Neural cell (in vitro differentiated cells): Measurements from ENCODE around the gene PLN. TPM values are rescaled to one million over a fixed set of nuclear protein-coding genes. Genes with fewer than 3 reads are reported as not detected.

ENCODE experiments used
- H2AFZ ChIP-seq: fragments of 200-600, 300-800 bp; sonication (generic), shearing (Covaris generic); 2 replicates; pipeline ENCODE4 v1.6.0; 2014; ENCODE audit warnings: low read depth, mild to moderate bottlenecking, antibody characterized with exemption, low read length, moderate library complexity
- H3F3A ChIP-seq: fragments of 200-600 bp; shearing (Covaris generic); 2 replicates; pipeline ENCODE4 v1.6.1; 2016; ENCODE audit warnings: mild to moderate bottlenecking, moderate library complexity, mixed read lengths, antibody characterized with exemption, low read length; ENCODE audit not compliant: insufficient read depth, poor library complexity, severe bottlenecking
- H3K27ac ChIP-seq: fragments of 200-600, 300-800 bp; sonication (generic), shearing (Covaris generic); 2 replicates; pipeline ENCODE4 v1.5.1; 2014; ENCODE audit warnings: mild to moderate bottlenecking, low read length, moderate library complexity
- H3K27me3 ChIP-seq: fragments of 300-800, 200-600 bp; sonication (generic), shearing (Covaris generic); 2 replicates; pipeline ENCODE4 v1.6.0; 2014; ENCODE audit warnings: mild to moderate bottlenecking, low read depth, low read length, moderate library complexity; ENCODE audit not compliant: insufficient read depth
- H3K36me3 ChIP-seq: fragments of 300-800, 200-600 bp; sonication (generic), shearing (Covaris generic); 2 replicates; pipeline ENCODE4 v1.5.1; 2014; ENCODE audit warnings: mild to moderate bottlenecking, antibody characterized with exemption, low read length, moderate library complexity; ENCODE audit not compliant: insufficient read depth
- H3K4me2 ChIP-seq: fragments of 300-800, 200-600 bp; sonication (generic), shearing (Covaris generic); 2 replicates; pipeline ENCODE4 v1.6.0; 2014; ENCODE audit warnings: mild to moderate bottlenecking, low read length
- H3K4me3 ChIP-seq: fragments of 300-800, 200-600 bp; sonication (generic), shearing (Covaris generic); 2 replicates; pipeline ENCODE4 v1.5.1; 2014; ENCODE audit warnings: mild to moderate bottlenecking, low read length, moderate library complexity
- H3K79me2 ChIP-seq: fragments of 200-600 bp; shearing (Covaris generic); replicated peaks from 2 replicates; pipeline ENCODE4 v1.6.0; 2014; ENCODE audit warnings: mild to moderate bottlenecking, low read length, moderate library complexity; ENCODE audit not compliant: insufficient read depth
- H3K9ac ChIP-seq: fragments of 300-800, 200-600 bp; sonication (generic), shearing (Covaris generic); 2 replicates; pipeline ENCODE4 v1.6.1; 2016; ENCODE audit warnings: mild to moderate bottlenecking, low read length, mixed read lengths
- H3K9me2 ChIP-seq: fragments of 200-600 bp; shearing (Covaris generic); 2 replicates; pipeline ENCODE4 v1.6.1; 2016; ENCODE audit warnings: mild to moderate bottlenecking, low read length, mixed read lengths; ENCODE audit not compliant: insufficient read depth
- H3K9me3 ChIP-seq: fragments of 200-600, 300-800 bp; sonication (generic), shearing (Covaris generic); 2 replicates; pipeline ENCODE4 v1.6.1; 2016; ENCODE audit warnings: mild to moderate bottlenecking, mixed run types, low read length, moderate library complexity, mixed read lengths
- H4K20me1 ChIP-seq: fragments of 200-600 bp; shearing (Covaris generic); 2 replicates; pipeline ENCODE4 v1.6.1; 2016; ENCODE audit warnings: mild to moderate bottlenecking, mixed run types; ENCODE audit not compliant: insufficient read depth
- CTCF ChIP-seq: fragments of 450-650 bp; IDR thresholded peaks from 2 replicates; pipeline ENCODE4 v1.5.1; 2014; ENCODE audit warnings: antibody characterized with exemption, mild to moderate bottlenecking, moderate library complexity; ENCODE audit not compliant: poor library complexity, severe bottlenecking
- EP300 ChIP-seq: fragments of 450-650 bp; conservative IDR thresholded peaks from 2 replicates; pipeline ENCODE4 v1.6.1; 2014; ENCODE audit warnings: antibody characterized with exemption, mild to moderate bottlenecking, moderate library complexity; ENCODE audit not compliant: poor library complexity, severe bottlenecking
- EZH2 ChIP-seq: fragments of 200-600, 300-800 bp; shearing (Covaris generic), sonication (generic); IDR thresholded peaks from 2 replicates; pipeline ENCODE4 v1.6.1; 2014; ENCODE audit warnings: antibody characterized with exemption, low read length, borderline replicate concordance, mild to moderate bottlenecking; ENCODE audit not compliant: insufficient read depth, poor library complexity, severe bottlenecking
- MXI1 ChIP-seq: fragments of 450-650 bp; conservative IDR thresholded peaks from 2 replicates; pipeline ENCODE4 v1.6.1; 2014; ENCODE audit warnings: antibody characterized with exemption, mild to moderate bottlenecking; ENCODE audit not compliant: poor library complexity, severe bottlenecking
- POLR2AphosphoS5 ChIP-seq: IDR thresholded peaks from 2 replicates; pipeline ENCODE4 v1.6.1; 2012
- RAD21 ChIP-seq: fragments of 450-650 bp; conservative IDR thresholded peaks from 2 replicates; pipeline ENCODE4 v1.6.1; 2014; ENCODE audit warnings: antibody characterized with exemption, mild to moderate bottlenecking, moderate library complexity
- SMC3 ChIP-seq: fragments of 450-650 bp; conservative IDR thresholded peaks from 2 replicates; pipeline ENCODE4 v1.6.1; 2014; ENCODE audit warnings: antibody characterized with exemption, mild to moderate bottlenecking, moderate library complexity; ENCODE audit not compliant: poor library complexity
- TAF1 ChIP-seq: IDR thresholded peaks from 2 replicates; pipeline ENCODE4 v1.6.1; 2012; ENCODE audit warnings: low read depth
- polyA plus RNA-seq: library from polyadenylated mRNA; depleted of rRNA; stranded (reverse); fragments of >200 nt; gene quantifications from 2 replicates; pipeline ENCODE4 v1.2.3, GENCODE V29; 2014
- TF ChIP-seq, protein P1 (sequence below): IDR thresholded peaks from 2 replicates; pipeline ENCODE4 v1.6.1; 2012; ENCODE audit warnings: borderline replicate concordance

Gene PLN
- polyA plus RNA-seq, 1 donor from 2014 or later = not detected

DNA sequence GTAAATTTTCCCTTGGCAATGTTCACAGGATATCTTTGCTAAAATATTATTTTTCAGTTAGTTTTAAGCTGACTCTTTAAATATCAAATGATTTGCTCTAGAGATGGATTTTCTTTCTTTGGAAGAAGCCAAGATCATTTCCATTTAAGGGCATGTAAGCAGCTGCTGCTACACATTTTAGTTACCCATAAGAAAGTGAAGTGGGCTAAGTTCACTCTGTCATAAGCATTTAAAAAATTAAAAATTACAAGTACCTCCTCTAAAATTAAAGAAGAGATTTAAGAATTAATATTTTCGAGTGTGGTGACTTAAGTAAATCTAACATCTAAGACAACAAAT is 1.2 kb upstream of the PLN start:
- H3K27me3 ChIP-seq = no peaks in the 10 kb centered on the region
- H2AFZ ChIP-seq = no peak overlapping the region
- no peak for TF ChIP-seq POLR2AphosphoS5
- no peak for TF ChIP-seq RAD21
- no peak for TF ChIP-seq TAF1
- no peak for TF ChIP-seq MXI1
- TF ChIP-seq, protein P1, sequence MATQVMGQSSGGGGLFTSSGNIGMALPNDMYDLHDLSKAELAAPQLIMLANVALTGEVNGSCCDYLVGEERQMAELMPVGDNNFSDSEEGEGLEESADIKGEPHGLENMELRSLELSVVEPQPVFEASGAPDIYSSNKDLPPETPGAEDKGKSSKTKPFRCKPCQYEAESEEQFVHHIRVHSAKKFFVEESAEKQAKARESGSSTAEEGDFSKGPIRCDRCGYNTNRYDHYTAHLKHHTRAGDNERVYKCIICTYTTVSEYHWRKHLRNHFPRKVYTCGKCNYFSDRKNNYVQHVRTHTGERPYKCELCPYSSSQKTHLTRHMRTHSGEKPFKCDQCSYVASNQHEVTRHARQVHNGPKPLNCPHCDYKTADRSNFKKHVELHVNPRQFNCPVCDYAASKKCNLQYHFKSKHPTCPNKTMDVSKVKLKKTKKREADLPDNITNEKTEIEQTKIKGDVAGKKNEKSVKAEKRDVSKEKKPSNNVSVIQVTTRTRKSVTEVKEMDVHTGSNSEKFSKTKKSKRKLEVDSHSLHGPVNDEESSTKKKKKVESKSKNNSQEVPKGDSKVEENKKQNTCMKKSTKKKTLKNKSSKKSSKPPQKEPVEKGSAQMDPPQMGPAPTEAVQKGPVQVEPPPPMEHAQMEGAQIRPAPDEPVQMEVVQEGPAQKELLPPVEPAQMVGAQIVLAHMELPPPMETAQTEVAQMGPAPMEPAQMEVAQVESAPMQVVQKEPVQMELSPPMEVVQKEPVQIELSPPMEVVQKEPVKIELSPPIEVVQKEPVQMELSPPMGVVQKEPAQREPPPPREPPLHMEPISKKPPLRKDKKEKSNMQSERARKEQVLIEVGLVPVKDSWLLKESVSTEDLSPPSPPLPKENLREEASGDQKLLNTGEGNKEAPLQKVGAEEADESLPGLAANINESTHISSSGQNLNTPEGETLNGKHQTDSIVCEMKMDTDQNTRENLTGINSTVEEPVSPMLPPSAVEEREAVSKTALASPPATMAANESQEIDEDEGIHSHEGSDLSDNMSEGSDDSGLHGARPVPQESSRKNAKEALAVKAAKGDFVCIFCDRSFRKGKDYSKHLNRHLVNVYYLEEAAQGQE = no peak
- TF ChIP-seq CTCF = no peak
- no peak for TF ChIP-seq SMC3
- TF ChIP-seq EP300 = no peak
- TF ChIP-seq EZH2 = no peak
- H3K9me2 ChIP-seq = no peaks in the 10 kb centered on the region
- H3K36me3 ChIP-seq = no peaks in the 10 kb centered on the region
- no peak overlapping the region for H3K4me3 ChIP-seq
- H3K9ac ChIP-seq = no peak overlapping the region
- H4K20me1 ChIP-seq = no peaks in the 10 kb centered on the region
- no peaks in the 10 kb centered on the region for H3K9me3 ChIP-seq
- H3F3A ChIP-seq = no peaks in the 10 kb centered on the region
- H3K4me2 ChIP-seq = no peak overlapping the region
- H3K27ac ChIP-seq = no peak overlapping the region
- peaks cover 34% of the 10 kb centered on the region for H3K79me2 ChIP-seq

- Histone ChIP-seq H3K79me2 (peaks cover 25% of the 10 kb centered on the region), H3K9me3 (no peaks in the 10 kb centered on the region), H3K9me2 (no peaks in the 10 kb centered on the region), H3K4me3 (no peak overlapping the region), H3K36me3 (no peaks in the 10 kb centered on the region), H3K27ac (no peak overlapping the region), H3K9ac (no peak overlapping the region), H3K4me2 (no peak overlapping the region), H2AFZ (no peak overlapping the region), H4K20me1 (no peaks in the 10 kb centered on the region), H3F3A (no peaks in the 10 kb centered on the region), H3K27me3 (no peaks in the 10 kb centered on the region)
- TF ChIP-seq RAD21 (no peak), EP300 (no peak), SMC3 (no peak), TAF1 (no peak), CTCF (no peak), MXI1 (no peak), EZH2 (no peak), POLR2AphosphoS5 (no peak)
- TF ChIP-seq, protein P1 = no peak
These were observed 517 bp downstream of the PLN start for GRCh38 chr6:118548613-118549012.
